Measurements from ENCODE around the gene CCR8.

The CCR8 gene

DNA sequence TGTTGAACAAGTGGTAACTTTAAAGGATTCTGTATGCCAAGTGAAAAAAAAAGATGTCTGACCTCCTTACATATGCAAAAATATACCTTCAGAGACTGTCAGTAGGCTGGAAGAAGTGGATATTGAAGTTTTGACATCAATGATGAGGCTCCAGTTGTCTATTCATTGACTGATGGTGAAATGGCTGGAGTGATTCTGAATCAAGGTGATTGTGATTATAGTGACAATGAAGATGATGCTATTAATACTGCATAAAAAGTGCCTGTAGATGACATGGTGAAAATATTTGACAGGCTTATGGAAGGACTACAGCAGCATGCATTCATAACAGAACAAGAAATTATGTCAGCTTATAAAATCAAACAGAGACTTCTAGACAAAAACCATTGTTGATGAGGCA is 4.1 kb downstream of the CCR8 start:
- ChIA-PET POLR2A (no interaction called here), CTCF (no interaction called here)
- H3K9me3 ChIP-seq (ENCODE audit: control insufficient read depth, insufficient read depth, low read depth, low read length) = no peaks in the 10 kb centered on the region

GRCh38 chr3:39334205-39334604 is 4.7 kb downstream of the CCR8 start:
- Histone ChIP-seq H3K36me3 (ENCODE audit: control insufficient read depth in 2 of 2, insufficient read depth in 1 of 2, low read length in 2 of 2) (no peaks in the 10 kb centered on the region), H3K4me1 (ENCODE audit: control insufficient read depth, insufficient read depth, low read length) (no peaks in the 10 kb centered on the region), H3K27ac (ENCODE audit: extremely low read depth, low read depth, low read length) (no peak overlapping the region), H3K9me3 (ENCODE audit: control insufficient read depth, insufficient read depth, low read depth, low read length) (no peaks in the 10 kb centered on the region), H3K4me3 (ENCODE audit: low read depth, low read length) (no peak overlapping the region)
- ChIA-PET CTCF (no interaction called here), POLR2A (no interaction called here)
- TF ChIP-seq ZNF19 (tag by site-specific recombination; IDR thresholded peaks at IDR 0.05; ENCODE audit: low read depth) (no peak), MZF1 (tag by site-specific recombination; IDR thresholded peaks at IDR 0.05; ENCODE audit: borderline replicate concordance) (no peak), ZNF366 (tag by site-specific recombination; conservative IDR thresholded peaks at IDR 0.05) (no peak), ZBTB20 (tag by site-specific recombination; IDR thresholded peaks at IDR 0.05) (no peak), ZNF155 (tag by site-specific recombination; IDR thresholded peaks at IDR 0.05) (no peak), GFI1B (tag by site-specific recombination; IDR thresholded peaks at IDR 0.05) (no peak), ZNF830 (tag by site-specific recombination; IDR thresholded peaks at IDR 0.05; ENCODE audit: low read depth) (no peak)
- TF ChIP-seq, protein P1, sequence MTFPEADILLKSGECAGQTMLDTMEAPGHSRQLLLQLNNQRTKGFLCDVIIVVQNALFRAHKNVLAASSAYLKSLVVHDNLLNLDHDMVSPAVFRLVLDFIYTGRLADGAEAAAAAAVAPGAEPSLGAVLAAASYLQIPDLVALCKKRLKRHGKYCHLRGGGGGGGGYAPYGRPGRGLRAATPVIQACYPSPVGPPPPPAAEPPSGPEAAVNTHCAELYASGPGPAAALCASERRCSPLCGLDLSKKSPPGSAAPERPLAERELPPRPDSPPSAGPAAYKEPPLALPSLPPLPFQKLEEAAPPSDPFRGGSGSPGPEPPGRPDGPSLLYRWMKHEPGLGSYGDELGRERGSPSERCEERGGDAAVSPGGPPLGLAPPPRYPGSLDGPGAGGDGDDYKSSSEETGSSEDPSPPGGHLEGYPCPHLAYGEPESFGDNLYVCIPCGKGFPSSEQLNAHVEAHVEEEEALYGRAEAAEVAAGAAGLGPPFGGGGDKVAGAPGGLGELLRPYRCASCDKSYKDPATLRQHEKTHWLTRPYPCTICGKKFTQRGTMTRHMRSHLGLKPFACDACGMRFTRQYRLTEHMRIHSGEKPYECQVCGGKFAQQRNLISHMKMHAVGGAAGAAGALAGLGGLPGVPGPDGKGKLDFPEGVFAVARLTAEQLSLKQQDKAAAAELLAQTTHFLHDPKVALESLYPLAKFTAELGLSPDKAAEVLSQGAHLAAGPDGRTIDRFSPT (tag by site-specific recombination; IDR thresholded peaks at IDR 0.05) = no peak

More for the DNA sequence above, 4.1 kb downstream of the CCR8 start:
- Histone ChIP-seq H3K4me3 (ENCODE audit: low read depth, low read length) (no peak overlapping the region), H3K27ac (ENCODE audit: extremely low read depth, low read depth, low read length) (no peak overlapping the region), H3K36me3 (ENCODE audit: control insufficient read depth in 2 of 2, insufficient read depth in 1 of 2, low read length in 2 of 2) (no peaks in the 10 kb centered on the region), H3K4me1 (ENCODE audit: control insufficient read depth, insufficient read depth, low read length) (no peaks in the 10 kb centered on the region)
- TF ChIP-seq KLF1 (tag by site-specific recombination; IDR thresholded peaks at IDR 0.05) (no peak), ZNF169 (tag by site-specific recombination; IDR thresholded peaks at IDR 0.05) (no peak), BCL11B (tag by site-specific recombination; IDR thresholded peaks at IDR 0.05; ENCODE audit: low read depth) (no peak), ZNF776 (tag by site-specific recombination; IDR thresholded peaks at IDR 0.05; ENCODE audit: borderline replicate concordance) (no peak), ZNF274 (IDR thresholded peaks at IDR 0.05; ENCODE audit: low read length) (no peak), ZNF274 (tag by site-specific recombination; IDR thresholded peaks at IDR 0.05; ENCODE audit: borderline replicate concordance) (no peak), ZNF10 (tag by site-specific recombination; IDR thresholded peaks at IDR 0.05) (no peak), ZNF707 (tag by site-specific recombination; IDR thresholded peaks at IDR 0.05) (no peak), ZNF350 (tag by site-specific recombination; IDR thresholded peaks at IDR 0.05) (no peak), PRDM1 (tag by site-specific recombination; IDR thresholded peaks at IDR 0.05) (no peak), EGR2 (tag by site-specific recombination; IDR thresholded peaks at IDR 0.05; ENCODE audit: low read depth) (no peak), ZNF596 (tag by site-specific recombination; IDR thresholded peaks at IDR 0.05) (no peak), TCF7L2 (IDR thresholded peaks at IDR 0.05; ENCODE audit: borderline replicate concordance, low read depth, low read length) (no peak), ZNF768 (tag by site-specific recombination; IDR thresholded peaks at IDR 0.05) (no peak), ZNF23 (tag by site-specific recombination; IDR thresholded peaks at IDR 0.05; ENCODE audit: borderline replicate concordance) (no peak), ZNF140 (tag by site-specific recombination; IDR thresholded peaks at IDR 0.05) (no peak), ZNF2 (tag by site-specific recombination; IDR thresholded peaks at IDR 0.05) (no peak), ZNF433 (tag by site-specific recombination; IDR thresholded peaks at IDR 0.05; ENCODE audit: low read depth) (no peak), MZF1 (tag by site-specific recombination; IDR thresholded peaks at IDR 0.05; ENCODE audit: borderline replicate concordance) (no peak)
- TF ChIP-seq, protein P2, sequence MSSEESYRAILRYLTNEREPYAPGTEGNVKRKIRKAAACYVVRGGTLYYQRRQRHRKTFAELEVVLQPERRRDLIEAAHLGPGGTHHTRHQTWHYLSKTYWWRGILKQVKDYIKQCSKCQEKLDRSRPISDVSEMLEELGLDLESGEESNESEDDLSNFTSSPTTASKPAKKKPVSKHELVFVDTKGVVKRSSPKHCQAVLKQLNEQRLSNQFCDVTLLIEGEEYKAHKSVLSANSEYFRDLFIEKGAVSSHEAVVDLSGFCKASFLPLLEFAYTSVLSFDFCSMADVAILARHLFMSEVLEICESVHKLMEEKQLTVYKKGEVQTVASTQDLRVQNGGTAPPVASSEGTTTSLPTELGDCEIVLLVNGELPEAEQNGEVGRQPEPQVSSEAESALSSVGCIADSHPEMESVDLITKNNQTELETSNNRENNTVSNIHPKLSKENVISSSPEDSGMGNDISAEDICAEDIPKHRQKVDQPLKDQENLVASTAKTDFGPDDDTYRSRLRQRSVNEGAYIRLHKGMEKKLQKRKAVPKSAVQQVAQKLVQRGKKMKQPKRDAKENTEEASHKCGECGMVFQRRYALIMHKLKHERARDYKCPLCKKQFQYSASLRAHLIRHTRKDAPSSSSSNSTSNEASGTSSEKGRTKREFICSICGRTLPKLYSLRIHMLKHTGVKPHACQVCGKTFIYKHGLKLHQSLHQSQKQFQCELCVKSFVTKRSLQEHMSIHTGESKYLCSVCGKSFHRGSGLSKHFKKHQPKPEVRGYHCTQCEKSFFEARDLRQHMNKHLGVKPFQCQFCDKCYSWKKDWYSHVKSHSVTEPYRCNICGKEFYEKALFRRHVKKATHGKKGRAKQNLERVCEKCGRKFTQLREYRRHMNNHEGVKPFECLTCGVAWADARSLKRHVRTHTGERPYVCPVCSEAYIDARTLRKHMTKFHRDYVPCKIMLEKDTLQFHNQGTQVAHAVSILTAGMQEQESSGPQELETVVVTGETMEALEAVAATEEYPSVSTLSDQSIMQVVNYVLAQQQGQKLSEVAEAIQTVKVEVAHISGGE (tag by site-specific recombination; conservative IDR thresholded peaks at IDR 0.05; ENCODE audit: low read depth) = no peak
- TF ChIP-seq, protein P3, sequence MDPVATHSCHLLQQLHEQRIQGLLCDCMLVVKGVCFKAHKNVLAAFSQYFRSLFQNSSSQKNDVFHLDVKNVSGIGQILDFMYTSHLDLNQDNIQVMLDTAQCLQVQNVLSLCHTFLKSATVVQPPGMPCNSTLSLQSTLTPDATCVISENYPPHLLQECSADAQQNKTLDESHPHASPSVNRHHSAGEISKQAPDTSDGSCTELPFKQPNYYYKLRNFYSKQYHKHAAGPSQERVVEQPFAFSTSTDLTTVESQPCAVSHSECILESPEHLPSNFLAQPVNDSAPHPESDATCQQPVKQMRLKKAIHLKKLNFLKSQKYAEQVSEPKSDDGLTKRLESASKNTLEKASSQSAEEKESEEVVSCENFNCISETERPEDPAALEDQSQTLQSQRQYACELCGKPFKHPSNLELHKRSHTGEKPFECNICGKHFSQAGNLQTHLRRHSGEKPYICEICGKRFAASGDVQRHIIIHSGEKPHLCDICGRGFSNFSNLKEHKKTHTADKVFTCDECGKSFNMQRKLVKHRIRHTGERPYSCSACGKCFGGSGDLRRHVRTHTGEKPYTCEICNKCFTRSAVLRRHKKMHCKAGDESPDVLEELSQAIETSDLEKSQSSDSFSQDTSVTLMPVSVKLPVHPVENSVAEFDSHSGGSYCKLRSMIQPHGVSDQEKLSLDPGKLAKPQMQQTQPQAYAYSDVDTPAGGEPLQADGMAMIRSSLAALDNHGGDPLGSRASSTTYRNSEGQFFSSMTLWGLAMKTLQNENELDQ (tag by site-specific recombination; IDR thresholded peaks at IDR 0.05; ENCODE audit: low read depth) = no peak

All from HEK293 (cell line).